NCI-H146 (cell line): ENCODE measurements around the gene TTC4.

Experiments
- DNase-seq: peaks from one replicate; lab custom pipeline; 2025; lab: John Stamatoyannopoulos, UW

The TTC4 gene

DNA sequence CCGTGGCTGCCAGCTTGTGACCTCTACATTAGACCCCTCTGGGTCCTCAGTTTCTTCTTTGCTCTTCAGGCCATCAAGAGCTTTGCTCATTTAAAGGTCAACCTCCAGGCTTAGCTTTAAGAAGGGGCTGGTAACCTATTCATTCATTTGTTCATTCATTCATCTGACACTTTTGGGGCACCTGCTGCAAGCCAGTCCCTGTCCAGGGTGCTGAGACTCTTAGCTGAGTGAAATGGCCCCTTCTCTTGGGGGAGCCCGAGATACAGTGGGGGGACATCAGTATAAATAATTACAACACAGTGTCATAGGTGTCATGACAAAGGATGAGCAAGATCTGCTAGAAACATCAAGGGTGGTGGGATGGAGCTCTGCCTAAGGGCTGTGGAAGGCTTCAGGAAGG, 10.5 kb upstream of the TTC4 start:
- no peak for DNase-seq

- no peak for DNase-seq
Measured at GRCh38 chr1:54706419-54706818, 9.2 kb upstream of the TTC4 start.

GRCh38 chr1:54708385-54708784, 7.3 kb upstream of the TTC4 start:
- no peak for DNase-seq

DNA sequence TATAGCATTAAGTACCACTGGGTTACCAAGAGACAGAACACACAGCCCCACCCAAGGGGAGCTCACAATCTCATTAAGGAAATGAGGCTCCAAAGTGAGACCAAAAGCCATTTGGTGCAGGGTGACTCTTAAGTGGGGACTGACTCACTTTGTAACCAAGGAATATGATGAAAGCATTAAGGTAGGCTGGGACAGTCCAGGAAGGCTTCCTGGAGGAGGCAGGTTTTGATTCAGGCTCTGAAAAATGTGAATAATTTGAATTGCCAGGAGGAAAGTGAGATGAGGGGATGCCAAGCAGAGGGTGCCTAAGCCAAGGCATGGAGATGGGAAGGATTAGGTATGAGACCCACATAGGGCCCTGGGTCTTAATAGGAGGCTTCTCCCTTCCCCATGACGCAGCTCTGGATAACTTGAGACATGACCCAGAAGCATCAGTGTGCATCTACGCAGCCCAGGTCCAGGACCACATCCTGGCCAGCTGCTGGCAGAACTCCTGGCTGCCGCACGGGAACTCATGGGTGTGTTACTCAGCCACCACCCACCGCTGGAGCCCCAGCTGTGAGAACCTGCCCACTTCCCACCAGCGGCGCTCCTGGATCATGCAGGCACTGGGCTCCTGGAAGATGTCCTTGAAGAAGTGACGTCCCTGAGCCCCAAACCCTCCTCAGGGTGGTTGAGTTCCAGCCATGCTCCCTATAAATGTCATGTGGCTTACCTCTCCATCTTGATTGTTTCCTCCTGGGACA, 5.9 kb upstream of the TTC4 start:
- no peak for DNase-seq

DNA sequence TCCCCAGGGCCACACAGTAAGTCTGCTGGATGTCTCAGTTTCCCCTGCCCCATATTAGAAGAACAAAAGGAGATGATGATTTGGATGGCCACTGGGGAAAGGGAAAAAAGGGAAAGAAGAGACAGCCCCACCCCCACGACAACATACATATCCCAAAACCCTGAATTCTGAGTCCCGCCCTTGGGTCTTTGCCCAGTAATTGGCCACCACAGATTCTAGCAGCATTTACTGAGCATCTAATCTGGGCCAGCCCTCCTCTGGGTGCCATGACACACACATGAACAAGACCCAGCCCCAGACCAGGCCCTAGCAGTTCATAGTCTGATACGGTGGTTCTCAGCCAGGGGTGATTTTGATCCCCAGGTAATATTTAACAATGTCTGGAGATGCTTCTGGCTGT, 5.2 kb upstream of the TTC4 start:
- DNase-seq: no peak

DNA sequence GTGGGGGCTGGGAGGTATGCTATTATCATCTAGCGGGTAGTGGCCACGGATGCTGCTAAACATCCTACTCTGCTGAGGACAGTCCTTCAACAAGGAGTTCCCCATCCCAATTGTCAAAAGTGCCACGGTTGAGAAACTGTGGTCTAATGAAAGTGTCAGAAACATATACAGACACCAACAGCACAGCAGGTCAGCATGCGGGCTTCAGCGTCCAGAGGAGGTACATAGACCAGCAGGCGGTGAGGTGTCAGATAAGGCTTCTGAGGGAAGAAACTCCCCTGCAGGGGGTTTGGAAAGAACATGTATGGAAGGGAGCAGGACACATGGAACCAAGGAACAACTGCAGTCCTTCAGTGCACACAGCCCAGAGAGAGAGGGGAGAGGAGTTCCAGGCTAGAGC, 4.8 kb upstream of the TTC4 start:
- no peak for DNase-seq

GRCh38 chr1:54711536-54711935, 4.1 kb upstream of the TTC4 start:
- DNase-seq: no peak

- DNase-seq: no peak
Measured at GRCh38 chr1:54714881-54715492, 674 bp upstream of the TTC4 start.

GRCh38 chr1:54716299-54717047, 812 bp downstream of the TTC4 start:
- no peak for DNase-seq

GRCh38 chr1:54721719-54722118, 6.1 kb downstream of the TTC4 start:
- DNase-seq: no peak

DNA sequence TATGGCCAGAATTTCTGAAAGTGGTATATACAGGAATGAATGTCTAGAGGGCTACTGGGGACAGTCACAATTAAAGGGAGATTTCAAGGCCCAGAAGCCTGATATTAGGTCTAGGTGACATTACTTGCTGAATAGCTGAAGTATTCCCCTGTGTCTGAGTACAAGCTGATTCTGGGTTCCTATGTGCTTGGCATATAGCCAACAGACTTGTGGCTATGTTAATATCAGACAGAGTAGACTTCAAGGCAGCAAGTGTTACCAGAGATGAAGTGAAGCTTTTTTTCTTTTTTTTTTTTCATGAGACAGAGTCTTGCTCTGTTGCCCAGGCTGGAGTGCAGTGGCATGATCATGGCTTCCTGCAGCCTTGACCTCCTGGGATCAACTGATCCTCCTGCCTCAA, 8.3 kb downstream of the TTC4 start:
- no peak for DNase-seq

GRCh38 chr1:54724771-54725170, 9.1 kb downstream of the TTC4 start:
- no peak for DNase-seq

- DNase-seq: no peak
Measured at GRCh38 chr1:54728027-54728426, 12.4 kb downstream of the TTC4 start.

GRCh38 chr1:54736685-54737084, 21.0 kb downstream of the TTC4 start:
- no peak for DNase-seq

DNA sequence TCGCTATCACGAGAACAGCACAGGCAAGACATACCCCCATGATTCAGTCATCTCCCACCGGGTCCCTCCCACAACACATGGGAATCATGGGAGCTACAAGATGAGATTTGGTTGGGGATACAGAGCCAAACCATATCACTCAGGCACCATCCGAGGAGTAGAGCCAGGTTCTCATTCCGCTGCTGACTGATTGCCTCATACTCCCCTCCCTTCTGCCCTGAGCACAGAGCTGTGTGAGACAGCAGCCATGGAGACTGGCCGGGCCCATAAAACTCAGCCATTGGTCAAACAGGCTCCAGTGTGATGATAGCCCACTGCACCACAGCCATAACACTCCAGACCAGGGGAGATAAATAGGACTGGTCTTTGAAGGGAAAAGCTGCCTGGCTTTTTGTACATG, 22.6 kb downstream of the TTC4 start:
- no peak for DNase-seq

DNA sequence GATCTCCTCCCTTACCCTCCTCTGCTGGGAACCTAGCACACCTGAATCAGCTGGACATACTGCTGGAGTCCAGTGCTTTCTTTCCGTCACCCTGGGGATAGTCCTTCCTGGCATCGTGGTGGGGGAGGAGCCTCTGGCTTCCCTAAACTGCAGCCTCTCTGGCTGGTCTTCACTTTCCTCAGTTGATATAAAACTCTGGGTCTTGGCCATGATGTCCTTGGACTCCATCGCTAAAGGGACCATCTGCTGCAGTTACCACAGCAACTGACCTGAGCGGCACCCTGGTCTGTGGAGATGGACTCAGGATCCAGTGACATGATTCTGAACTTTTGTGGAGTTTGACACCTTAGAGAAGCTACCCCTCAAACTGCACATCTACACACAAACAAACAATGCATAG, 25.9 kb downstream of the TTC4 start:
- no peak for DNase-seq

- DNase-seq: no peak
Measured at GRCh38 chr1:54742282-54742681, 26.6 kb downstream of the TTC4 start.

GRCh38 chr1:54743416-54744226, 28.0 kb downstream of the TTC4 start:
- no peak for DNase-seq

- no peak for DNase-seq
Measured at GRCh38 chr1:54744696-54745095, 29.0 kb downstream of the TTC4 start.

DNA sequence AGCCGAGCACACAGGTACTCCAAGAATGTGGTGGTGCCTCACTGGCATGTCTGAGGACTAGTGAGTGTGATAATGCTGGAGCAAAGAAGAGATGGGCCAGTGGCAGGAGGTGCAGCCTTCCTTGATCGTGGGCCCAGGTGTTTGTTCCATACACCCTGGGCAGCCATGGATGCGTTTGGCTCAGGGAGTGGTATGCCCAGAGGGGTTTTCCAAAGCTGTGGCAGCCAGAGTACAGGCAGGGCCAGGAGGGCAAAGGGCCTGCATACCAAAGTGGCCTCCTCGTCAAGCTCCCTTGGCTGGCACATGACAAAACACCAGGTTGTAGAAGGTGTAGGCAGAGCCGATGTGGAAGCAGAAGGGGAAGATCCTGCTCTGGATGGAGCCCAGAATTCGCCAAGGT, 29.6 kb downstream of the TTC4 start:
- DNase-seq: no peak

DNA sequence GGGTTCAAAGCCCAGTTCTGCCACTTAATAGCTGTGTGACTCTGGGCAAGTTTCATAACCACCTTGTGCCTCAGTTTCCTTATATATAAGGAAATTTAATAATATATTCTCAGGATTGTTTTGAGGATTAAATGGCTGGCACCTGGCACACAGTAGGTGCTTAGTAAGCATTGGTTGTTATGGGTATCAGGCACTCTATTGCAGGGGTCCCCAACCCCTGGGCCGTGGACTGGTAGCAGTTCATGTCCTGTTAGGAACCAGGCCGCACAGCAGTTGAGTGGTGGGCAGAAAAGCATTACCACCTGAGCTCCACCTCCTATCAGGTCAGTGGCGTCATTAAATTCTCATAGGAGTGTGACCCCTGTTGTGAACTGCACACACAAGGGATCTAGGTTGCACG, 30.2 kb downstream of the TTC4 start:
- no peak for DNase-seq

DNA sequence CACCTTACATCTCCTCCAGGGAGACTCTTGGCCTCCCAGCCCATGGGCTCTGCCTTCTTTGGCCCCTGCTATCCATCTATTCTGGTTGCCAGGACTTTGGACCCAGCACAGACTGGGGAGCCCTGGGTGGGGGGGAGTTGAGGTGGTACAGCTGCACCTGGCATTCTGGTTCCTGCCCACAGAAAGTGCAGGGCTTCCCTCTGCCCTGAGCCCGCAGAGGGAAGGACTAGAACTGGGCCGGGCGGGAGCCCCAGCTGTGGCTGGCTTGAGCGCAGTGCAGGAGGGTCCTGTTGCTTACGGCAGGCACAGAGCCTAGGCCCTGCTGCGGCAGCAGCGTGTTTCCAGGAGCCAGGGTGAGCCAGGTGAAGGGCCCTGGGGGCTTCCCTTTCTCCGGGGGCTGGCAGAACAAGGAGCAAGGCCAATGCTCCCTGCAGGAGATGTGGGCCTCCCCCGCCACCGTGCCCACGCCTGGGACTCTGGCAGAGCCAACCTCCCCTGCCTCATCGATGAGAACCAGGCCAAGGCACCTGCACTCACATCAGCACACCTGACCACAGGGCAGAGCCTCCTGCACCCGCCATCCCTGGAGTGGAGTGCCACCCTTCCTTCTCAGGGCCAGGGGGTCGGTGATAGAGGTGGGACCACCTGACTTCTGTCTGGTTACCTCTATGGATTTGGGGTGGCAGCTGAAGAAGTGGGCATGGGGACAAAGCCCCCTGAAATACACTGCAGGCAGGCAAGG, 32.6 kb downstream of the TTC4 start:
- no peak for DNase-seq
